Trophoblast cell (in vitro differentiated cells and primary cell): ENCODE measurements around the gene WDR72.

Experiments
- DNase-seq, 2 donors: peaks; one replicate each; pipeline ENCODE4 v3.0.0-alpha.2; 2016
- H2AFZ ChIP-seq: 2 replicates; pipeline ENCODE4 v1.6.1; 2013; ENCODE audit warnings: low read length, moderate library complexity, mild to moderate bottlenecking; ENCODE audit not compliant: insufficient read depth, poor library complexity
- H2AK5ac ChIP-seq: 2 replicates; pipeline ENCODE4 v1.6.1; 2013; ENCODE audit warnings: mild to moderate bottlenecking, low read length
- H2BK120ac ChIP-seq: 2 replicates; pipeline ENCODE4 v1.6.1; 2013; ENCODE audit warnings: low read length, mild to moderate bottlenecking, moderate library complexity; ENCODE audit not compliant: insufficient read depth, poor library complexity
- H2BK12ac ChIP-seq: 2 replicates; pipeline ENCODE4 v1.6.1; 2013; ENCODE audit warnings: mild to moderate bottlenecking, low read length, moderate library complexity
- H2BK5ac ChIP-seq: 2 replicates; pipeline ENCODE4 v1.6.1; 2013; ENCODE audit warnings: low read length, low read depth, moderate library complexity, mild to moderate bottlenecking; ENCODE audit not compliant: poor library complexity
- H3K14ac ChIP-seq: 2 replicates; pipeline ENCODE4 v1.6.1; 2013; ENCODE audit warnings: mild to moderate bottlenecking, low read length
- H3K18ac ChIP-seq: 2 replicates; pipeline ENCODE4 v1.6.1; 2013; ENCODE audit warnings: mild to moderate bottlenecking, low read length
- H3K23ac ChIP-seq: 2 replicates; pipeline ENCODE4 v1.6.1; 2013; ENCODE audit warnings: low read length
- H3K27ac ChIP-seq: 2 replicates; pipeline ENCODE4 v1.5.1; 2013; ENCODE audit warnings: low read depth, mild to moderate bottlenecking, inconsistent platforms, low read length, moderate library complexity
- H3K27me3 ChIP-seq: 2 replicates; pipeline ENCODE4 v1.6.1; 2013; ENCODE audit warnings: inconsistent platforms, mild to moderate bottlenecking, low read length, moderate library complexity; ENCODE audit not compliant: insufficient read depth
- H3K36me3 ChIP-seq, 2 experiments: 1 replicate in 1 of 2; 2 replicates in 1 of 2; pipeline ENCODE4 v1.6.1; 2013; ENCODE audit warnings: low read length in 2 of 2, mild to moderate bottlenecking in 2 of 2, moderate library complexity in 1 of 2; ENCODE audit not compliant: insufficient read depth in 2 of 2, control insufficient read depth in 1 of 2
- H3K4ac ChIP-seq: 2 replicates; pipeline ENCODE4 v1.6.1; 2013; ENCODE audit warnings: low read depth, mild to moderate bottlenecking, low read length, moderate library complexity
- H3K4me1 ChIP-seq, 2 experiments: 1 replicate in 1 of 2; 2 replicates in 1 of 2; pipeline ENCODE4 v1.6.1; 2013; ENCODE audit warnings: low read length in 2 of 2, mild to moderate bottlenecking in 2 of 2, moderate library complexity in 1 of 2; ENCODE audit not compliant: insufficient read depth in 2 of 2, control insufficient read depth in 1 of 2
- H3K4me2 ChIP-seq: 2 replicates; pipeline ENCODE4 v1.6.1; 2013; ENCODE audit warnings: inconsistent platforms, mild to moderate bottlenecking, low read length, moderate library complexity
- H3K4me3 ChIP-seq: 2 replicates; pipeline ENCODE4 v1.5.1; 2013; ENCODE audit warnings: mild to moderate bottlenecking, low read depth, low read length, inconsistent platforms
- H3K79me1 ChIP-seq: one replicate; pipeline ENCODE4 v1.6.1; 2013; ENCODE audit warnings: low read length
- H3K79me2 ChIP-seq: 2 replicates; pipeline ENCODE4 v1.6.1; 2013; ENCODE audit warnings: low read length, mild to moderate bottlenecking; ENCODE audit not compliant: control insufficient read depth, insufficient read depth, poor library complexity
- H3K9ac ChIP-seq: 2 replicates; pipeline ENCODE4 v1.6.1; 2013; ENCODE audit warnings: mild to moderate bottlenecking, low read length
- H3K9me3 ChIP-seq: 2 replicates; pipeline ENCODE4 v1.6.1; 2013; ENCODE audit warnings: low read depth, mild to moderate bottlenecking, control low read depth, inconsistent platforms, low read length; ENCODE audit not compliant: insufficient read depth
- H4K12ac ChIP-seq: 2 replicates; pipeline ENCODE4 v1.6.1; 2013; ENCODE audit warnings: low read depth, mild to moderate bottlenecking, low read length, moderate library complexity
- H4K8ac ChIP-seq: 2 replicates; pipeline ENCODE4 v1.6.1; 2013; ENCODE audit warnings: low read depth, mild to moderate bottlenecking, low read length, moderate library complexity
- H4K91ac ChIP-seq: one replicate; pipeline ENCODE4 v1.6.1; 2013; ENCODE audit warnings: low read depth, mild to moderate bottlenecking, low read length, moderate library complexity
- WGBS: extraction: QIAGEN DNeasy Blood & Tissue Kit; methylation state at CpG from one replicate; pipeline ENCODE4 v1.1.7; 2013; ENCODE audit warnings: missing lambda C conversion rate; ENCODE audit not compliant: insufficient read length, insufficient coverage; ENCODE audit errors: extremely low coverage; 5-methylcytosine and 5-hydroxymethylcytosine counted together

The WDR72 gene

GRCh38 chr15:53576841-53577240 lies 182.6 kb downstream of the WDR72 start:
- no peak overlapping the region for H3K23ac ChIP-seq
- H4K8ac ChIP-seq: no peak overlapping the region
- no peak overlapping the region for H2BK12ac ChIP-seq
- H3K36me3 ChIP-seq: no peaks in the 10 kb centered on the region
- no peaks in the 10 kb centered on the region for H3K79me1 ChIP-seq
- H3K4ac ChIP-seq: no peak overlapping the region
- H2BK120ac ChIP-seq: no peak overlapping the region
- H3K4me3 ChIP-seq: no peak overlapping the region
- H4K91ac ChIP-seq: no peak overlapping the region
- no peak overlapping the region for H3K9ac ChIP-seq
- no peaks in the 10 kb centered on the region for H3K4me1 ChIP-seq
- no peak overlapping the region for H3K4me2 ChIP-seq
- H3K14ac ChIP-seq: no peak overlapping the region
- no peak overlapping the region for H2AFZ ChIP-seq
- H2BK5ac ChIP-seq: no peak overlapping the region
- no peak overlapping the region for H2AK5ac ChIP-seq
- no peak for DNase-seq
- no CpG with 5 or more reads among the region's 1 CpG for WGBS
- H3K18ac ChIP-seq: no peak overlapping the region
- no peaks in the 10 kb centered on the region for H3K79me2 ChIP-seq
- no peak overlapping the region for H4K12ac ChIP-seq
- H3K27ac ChIP-seq: no peak overlapping the region
- no peaks in the 10 kb centered on the region for H3K9me3 ChIP-seq
- H3K27me3 ChIP-seq: no peaks in the 10 kb centered on the region

- Histone ChIP-seq H3K4ac (no peak overlapping the region), H3K79me2 (no peaks in the 10 kb centered on the region), H3K18ac (no peak overlapping the region), H3K9ac (no peak overlapping the region), H3K4me2 (no peak overlapping the region), H2BK120ac (no peak overlapping the region), H4K12ac (no peak overlapping the region), H3K27me3 (no peaks in the 10 kb centered on the region), H3K27ac (no peak overlapping the region), H3K79me1 (no peaks in the 10 kb centered on the region), H2BK12ac (no peak overlapping the region), H2AK5ac (no peak overlapping the region), H3K14ac (no peak overlapping the region), H3K4me3 (no peak overlapping the region), H2AFZ (no peak overlapping the region), H2BK5ac (no peak overlapping the region), H3K23ac (no peak overlapping the region), H4K8ac (no peak overlapping the region), H3K36me3 (no peaks in the 10 kb centered on the region), H4K91ac (no peak overlapping the region), H3K4me1 (no peaks in the 10 kb centered on the region), H3K9me3 (no peaks in the 10 kb centered on the region)
- DNase-seq: no peak
Observed at GRCh38 chr15:53573091-53573490, 186.4 kb downstream of the WDR72 start.

- no peak overlapping the region for H3K18ac ChIP-seq
- no peaks in the 10 kb centered on the region for H3K27me3 ChIP-seq
- WGBS: no CpG with 5 or more reads among the region's 3 CpGs
- no peak overlapping the region for H2BK12ac ChIP-seq
- H2BK5ac ChIP-seq: no peak overlapping the region
- H4K8ac ChIP-seq: no peak overlapping the region
- H3K4ac ChIP-seq: no peak overlapping the region
- no peak overlapping the region for H3K9ac ChIP-seq
- no peak overlapping the region for H3K27ac ChIP-seq
- no peak overlapping the region for H3K23ac ChIP-seq
- no peak overlapping the region for H3K4me3 ChIP-seq
- H3K14ac ChIP-seq: no peak overlapping the region
- DNase-seq: no peak
- no peak overlapping the region for H2BK120ac ChIP-seq
- no peaks in the 10 kb centered on the region for H3K79me2 ChIP-seq
- H2AK5ac ChIP-seq: no peak overlapping the region
- H2AFZ ChIP-seq: no peak overlapping the region
- no peaks in the 10 kb centered on the region for H3K4me1 ChIP-seq
- H3K9me3 ChIP-seq: no peaks in the 10 kb centered on the region
- no peaks in the 10 kb centered on the region for H3K36me3 ChIP-seq
- no peak overlapping the region for H3K4me2 ChIP-seq
- H3K79me1 ChIP-seq: no peaks in the 10 kb centered on the region
- no peak overlapping the region for H4K12ac ChIP-seq
- H4K91ac ChIP-seq: no peak overlapping the region
Observed at GRCh38 chr15:53569751-53570480, 189.5 kb downstream of the WDR72 start.

GRCh38 chr15:53566912-53567311 lies 192.6 kb downstream of the WDR72 start:
- no peak overlapping the region for H3K4ac ChIP-seq
- no peak overlapping the region for H3K23ac ChIP-seq
- H2BK5ac ChIP-seq: no peak overlapping the region
- H2BK12ac ChIP-seq: no peak overlapping the region
- no peak overlapping the region for H2BK120ac ChIP-seq
- no peak overlapping the region for H2AK5ac ChIP-seq
- H3K79me1 ChIP-seq: no peaks in the 10 kb centered on the region
- no peak overlapping the region for H3K27ac ChIP-seq
- H3K14ac ChIP-seq: no peak overlapping the region
- H3K27me3 ChIP-seq: no peaks in the 10 kb centered on the region
- H4K91ac ChIP-seq: no peak overlapping the region
- H3K9me3 ChIP-seq: no peaks in the 10 kb centered on the region
- no peaks in the 10 kb centered on the region for H3K4me1 ChIP-seq
- H3K18ac ChIP-seq: no peak overlapping the region
- no peak for DNase-seq
- no CpG with 5 or more reads among the region's 4 CpGs for WGBS
- no peak overlapping the region for H4K12ac ChIP-seq
- H3K9ac ChIP-seq: no peak overlapping the region
- H3K4me3 ChIP-seq: no peak overlapping the region
- H2AFZ ChIP-seq: no peak overlapping the region
- H4K8ac ChIP-seq: no peak overlapping the region
- H3K79me2 ChIP-seq: no peaks in the 10 kb centered on the region
- no peaks in the 10 kb centered on the region for H3K36me3 ChIP-seq
- H3K4me2 ChIP-seq: no peak overlapping the region
